H1 (cell line): ENCODE measurements around the gene C12orf43. TPM values are rescaled to one million over a fixed set of nuclear protein-coding genes. Genes with fewer than 3 reads are reported as not detected.

ENCODE experiments used
- CTCF ChIA-PET: fragments of 300-600 bp; sonication (Branson Sonifier 250); formaldehyde crosslinking; loops from one replicate; lab custom pipeline; 2021; ENCODE audit not compliant: partially characterized antibody; lab: Charles Lee
- POLR2A ChIA-PET: fragments of 300-600 bp; sonication (Branson Sonifier 250); formaldehyde crosslinking; loops from one replicate; lab custom pipeline; 2021; ENCODE audit warnings: inconsistent platforms; ENCODE audit not compliant: partially characterized antibody; lab: Charles Lee
- DNase-seq, 2 experiments: peaks; one replicate each; pipeline versions ENCODE4 v3.0.0 to v3.0.0-alpha.2; 2010 to 2022; ENCODE audit warnings: low spot score in 2 of 2, low read depth in 1 of 2, mixed read lengths in 1 of 2
- FAIRE-seq: peaks from 2 replicates; lab custom pipeline; 2011; peaks lifted over from hg19 to GRCh38; lab: Jason Lieb, UNC
- H2AFZ ChIP-seq: 2 replicates; pipeline ENCODE4 v1.8.1; 2012; ENCODE audit warnings: low read length, inconsistent platforms
- H2AK5ac ChIP-seq: 2 replicates; pipeline ENCODE4 v1.6.1; 2013; ENCODE audit warnings: low read depth, low read length
- H2BK120ac ChIP-seq: replicated peaks from 2 replicates; pipeline ENCODE3; 2013; ENCODE audit warnings: low read depth, low read length, inconsistent platforms
- H2BK12ac ChIP-seq: 2 replicates; pipeline ENCODE4 v1.6.1; 2013; ENCODE audit warnings: low read depth, low read length
- H2BK15ac ChIP-seq: 2 replicates; pipeline ENCODE4 v1.6.1; 2013; ENCODE audit warnings: low read length
- H2BK20ac ChIP-seq: 2 replicates; pipeline ENCODE4 v1.6.1; 2013; ENCODE audit warnings: low read length
- H2BK5ac ChIP-seq: 2 replicates; pipeline ENCODE4 v1.6.1; 2013; ENCODE audit warnings: low read depth, low read length
- H3K14ac ChIP-seq: 2 replicates; pipeline ENCODE4 v1.6.1; 2013; ENCODE audit warnings: inconsistent platforms; ENCODE audit not compliant: insufficient read length
- H3K18ac ChIP-seq: 2 replicates; pipeline ENCODE4 v1.6.1; 2013; ENCODE audit warnings: low read length; ENCODE audit errors: extremely low read depth
- H3K23ac ChIP-seq: 2 replicates; pipeline ENCODE4 v1.6.1; 2013; ENCODE audit warnings: inconsistent platforms; ENCODE audit not compliant: insufficient read length
- H3K23me2 ChIP-seq: 2 replicates; pipeline ENCODE4 v1.6.1; 2013; ENCODE audit warnings: low read depth, low read length
- H3K27ac ChIP-seq: 2 replicates; pipeline ENCODE4 v1.6.1; 2011; ENCODE audit warnings: low read depth, low read length, inconsistent platforms
- H3K27me3 ChIP-seq, 4 experiments: replicated peaks in 1 of 4; 1 replicate in 1 of 4; 2 replicates in 3 of 4; pipeline versions ENCODE4 v1.6.1 to v1.8.1; 2011 to 2013; ENCODE audit warnings: low read length in 3 of 4, mild to moderate bottlenecking in 3 of 4, inconsistent platforms in 2 of 4, mixed read lengths in 2 of 4, moderate library complexity in 1 of 4; ENCODE audit not compliant: control insufficient read depth in 3 of 4, insufficient read depth in 3 of 4; ENCODE audit errors: extremely low read depth in 1 of 4
- H3K36me3 ChIP-seq, 4 experiments: 2 replicates each; pipeline versions ENCODE4 v1.6.1 to v1.8.1; 2011 to 2013; ENCODE audit warnings: mild to moderate bottlenecking in 4 of 4, low read length in 3 of 4, moderate library complexity in 2 of 4, control low read depth in 1 of 4, inconsistent platforms in 1 of 4; ENCODE audit not compliant: insufficient read depth in 4 of 4, control insufficient read depth in 2 of 4
- H3K4ac ChIP-seq: replicated peaks from 2 replicates; pipeline ENCODE3; 2013; ENCODE audit warnings: low read length, low read depth, mixed read lengths, inconsistent platforms; ENCODE audit not compliant: insufficient read length
- H3K4me1 ChIP-seq, 4 experiments: replicated peaks in 1 of 4; 1 replicate in 1 of 4; 2 replicates in 3 of 4; pipeline versions ENCODE4 v1.6.1 to v1.8.1; 2011 to 2013; ENCODE audit warnings: low read length in 3 of 4, inconsistent platforms in 2 of 4, mixed read lengths in 1 of 4; ENCODE audit not compliant: insufficient read depth in 4 of 4, control insufficient read depth in 3 of 4
- H3K4me2 ChIP-seq, 2 experiments: 2 replicates each; pipeline versions ENCODE4 v1.6.1 to v1.8.1; 2011 to 2013; ENCODE audit warnings: low read depth in 2 of 2, low read length in 2 of 2, control low read depth in 1 of 2, inconsistent platforms in 1 of 2, mild to moderate bottlenecking in 1 of 2; ENCODE audit not compliant: insufficient read depth in 1 of 2
- H3K4me3 ChIP-seq, 4 experiments: fragments of 200-600, 300-600 bp in 1 of 4; sonication (generic), shearing (Covaris generic), sonication (Bioruptor Twin) in 1 of 4; 2 replicates each; pipeline versions ENCODE4 v1.5.1 to v1.8.1; 2011 to 2016; ENCODE audit warnings: low read length in 4 of 4, low read depth in 3 of 4, control low read depth in 2 of 4, inconsistent platforms in 2 of 4, mild to moderate bottlenecking in 2 of 4, mixed read lengths in 1 of 4, moderate library complexity in 1 of 4; ENCODE audit not compliant: insufficient read depth in 2 of 4; ENCODE audit errors: extremely low read depth in 1 of 4
- H3K56ac ChIP-seq: replicated peaks from 2 replicates; pipeline ENCODE3; 2013; ENCODE audit warnings: low read depth, mild to moderate bottlenecking, mixed read lengths, low read length, inconsistent platforms; ENCODE audit not compliant: insufficient read length
- H3K79me1 ChIP-seq: 2 replicates; pipeline ENCODE4 v1.6.1; 2013; ENCODE audit warnings: low read depth, low read length, control low read depth
- H3K79me2 ChIP-seq, 2 experiments: 2 replicates each; pipeline versions ENCODE4 v1.6.1 to v1.8.1; 2012 to 2013; ENCODE audit warnings: low read length in 2 of 2, mild to moderate bottlenecking in 2 of 2, inconsistent platforms in 1 of 2; ENCODE audit not compliant: insufficient read depth in 2 of 2, control insufficient read depth in 1 of 2
- H3K9ac ChIP-seq, 4 experiments: replicated peaks in 1 of 4; 1 replicate in 1 of 4; 2 replicates in 3 of 4; pipeline versions ENCODE4 v1.6.1 to v1.8.1; 2011 to 2013; ENCODE audit warnings: low read depth in 3 of 4, low read length in 3 of 4, control low read depth in 2 of 4, mild to moderate bottlenecking in 2 of 4, moderate library complexity in 2 of 4, inconsistent platforms in 1 of 4; ENCODE audit errors: extremely low read depth in 1 of 4
- H3K9me3 ChIP-seq, 2 experiments: 2 replicates each; pipeline versions ENCODE4 v1.6.1 to v1.8.1; 2012 to 2013; ENCODE audit warnings: mild to moderate bottlenecking in 2 of 2, moderate library complexity in 2 of 2, control low read depth in 1 of 2, inconsistent platforms in 1 of 2, low read depth in 1 of 2, low read length in 1 of 2, mixed read lengths in 1 of 2; ENCODE audit not compliant: insufficient read depth in 2 of 2
- H4K20me1 ChIP-seq, 2 experiments: replicated peaks in 1 of 2; 2 replicates each; pipeline versions ENCODE3 to v1.8.1; 2011 to 2013; ENCODE audit warnings: inconsistent platforms in 2 of 2, low read length in 2 of 2, mild to moderate bottlenecking in 1 of 2; ENCODE audit not compliant: insufficient read depth in 2 of 2, control insufficient read depth in 1 of 2
- H4K5ac ChIP-seq: 2 replicates; pipeline ENCODE4 v1.6.1; 2013; ENCODE audit warnings: low read length, low read depth, mixed read lengths, inconsistent platforms; ENCODE audit not compliant: insufficient read length
- H4K8ac ChIP-seq: 2 replicates; pipeline ENCODE4 v1.8.0; 2013; ENCODE audit warnings: mild to moderate bottlenecking, moderate library complexity, low read length, inconsistent platforms; ENCODE audit not compliant: insufficient read depth; ENCODE audit errors: extremely low read depth
- H4K91ac ChIP-seq: replicated peaks from 2 replicates; pipeline ENCODE3; 2013; ENCODE audit warnings: low read length, mixed read lengths, inconsistent platforms; ENCODE audit not compliant: insufficient read length
- CBX8 ChIP-seq: fragments of 300-800, 300-1000 bp; sonication (generic); IDR thresholded peaks from 2 replicates; pipeline ENCODE4 v1.7.1; 2016; ENCODE audit warnings: low read depth, low read length, borderline replicate concordance
- CREB1 ChIP-seq: IDR thresholded peaks from 2 replicates; pipeline ENCODE4 v1.6.1; 2012; ENCODE audit warnings: inconsistent platforms
- CTBP2 ChIP-seq: IDR thresholded peaks from 2 replicates; pipeline ENCODE4 v1.7.0; 2011; ENCODE audit warnings: borderline replicate concordance, mild to moderate bottlenecking, moderate library complexity, mixed read lengths, low read length; ENCODE audit not compliant: insufficient read depth, insufficient read length
- JUND ChIP-seq: IDR thresholded peaks from 2 replicates; pipeline ENCODE4 v1.6.1; 2011; ENCODE audit warnings: mild to moderate bottlenecking, improper control_type of control experiment, low read length
- KDM4A ChIP-seq: IDR thresholded peaks from one replicate; pipeline ENCODE4 v1.7.1; 2012; ENCODE audit warnings: low read depth, mild to moderate bottlenecking, moderate library complexity, low read length, inconsistent platforms; ENCODE audit not compliant: severe bottlenecking
- PHF8 ChIP-seq: fragments of 200-600 bp; sonication (generic); conservative IDR thresholded peaks from 2 replicates; pipeline ENCODE4 v1.7.1; 2012; ENCODE audit warnings: low read depth, mild to moderate bottlenecking, inconsistent platforms, low read length, moderate library complexity
- SAP30 ChIP-seq: fragments of 300-600 bp; sonication (generic); IDR thresholded peaks from 2 replicates; pipeline ENCODE4 v1.7.1; 2012; ENCODE audit warnings: low read length, moderate library complexity, mild to moderate bottlenecking, inconsistent platforms; ENCODE audit not compliant: insufficient read depth, insufficient replicate concordance
- TAF7 ChIP-seq: optimal IDR thresholded peaks from 2 replicates; pipeline ENCODE3; 2011; ENCODE audit warnings: low read depth, mild to moderate bottlenecking, inconsistent platforms, low read length, moderate library complexity, borderline replicate concordance
- YY1 ChIP-seq: IDR thresholded peaks from 2 replicates; pipeline ENCODE4 v1.6.1; 2011; ENCODE audit warnings: low read depth, mild to moderate bottlenecking, low read length
- WGBS, 2 experiments: shearing (Covaris generic) in 1 of 2; methylation state at CpG; one replicate each; pipeline versions ENCODE4 v1.1.6 to v1.1.7; 2013 to 2015; ENCODE audit warnings: low lambda C conversion rate in 2 of 2, mixed read lengths in 2 of 2, inconsistent platforms in 1 of 2, low coverage in 1 of 2, missing lambda C conversion rate in 1 of 2; ENCODE audit not compliant: insufficient replicate concordance in 2 of 2, insufficient coverage in 1 of 2, insufficient read length in 1 of 2; ENCODE audit errors: extremely low coverage in 1 of 2, missing lambda C conversion rate in 1 of 2; 5-methylcytosine and 5-hydroxymethylcytosine counted together
- polyA plus RNA-seq, 7 experiments: library from polyadenylated mRNA; depleted of rRNA in 3 of 7; stranded (reverse) in 5 of 7; unstranded in 2 of 7; fragments of >200 nt in 5 of 7; fragments of 200-250 nt in 2 of 7; gene quantifications; 1 replicate in 5 of 7; 2 replicates in 1 of 7; 4 replicates in 1 of 7; pipeline versions ENCODE4 v1.2.1 to v1.2.3, GENCODE V29; 2011 to 2013; ENCODE audit warnings: missing spikeins in 2 of 7, mixed read lengths in 2 of 7
- total RNA-seq: library from RNA; stranded (reverse); fragmentation: NEBNext Ultra II Directional; extraction: Animal tissue kit (Norgen Biotek cat#: 25700); gene quantifications from 2 replicates; pipeline ENCODE4 v1.2.1, GENCODE V29; 2021
- TF ChIP-seq, protein P1 (sequence below), 3 experiments: IDR thresholded peaks; 1 replicate in 2 of 3; 2 replicates in 1 of 3; pipeline versions ENCODE4 v1.5.1 to v1.6.1; 2011; ENCODE audit warnings: low read length in 3 of 3, mild to moderate bottlenecking in 3 of 3, inconsistent platforms in 2 of 3, low read depth in 1 of 3, moderate library complexity in 1 of 3; ENCODE audit not compliant: insufficient read depth in 1 of 3; ENCODE audit errors: control extremely low read depth in 1 of 3

Gene C12orf43
- total and polyA plus RNA-seq, 2 of the 8 experiments (the other 6 are each of a cell fraction or from before 2014, with no cell fraction given): 9.2 to 22.3 TPM

GRCh38 chr12:120990487-120991055 is 25.7 kb downstream of the C12orf43 start:
- no peak for FAIRE-seq
- no peak for TF ChIP-seq CBX8
- TF ChIP-seq KDM4A: no peak
- no peak for TF ChIP-seq SAP30
- no peak for TF ChIP-seq TAF7
- TF ChIP-seq YY1: no peak
- no peak for TF ChIP-seq JUND
- TF ChIP-seq CREB1: no peak
- TF ChIP-seq, protein P1, sequence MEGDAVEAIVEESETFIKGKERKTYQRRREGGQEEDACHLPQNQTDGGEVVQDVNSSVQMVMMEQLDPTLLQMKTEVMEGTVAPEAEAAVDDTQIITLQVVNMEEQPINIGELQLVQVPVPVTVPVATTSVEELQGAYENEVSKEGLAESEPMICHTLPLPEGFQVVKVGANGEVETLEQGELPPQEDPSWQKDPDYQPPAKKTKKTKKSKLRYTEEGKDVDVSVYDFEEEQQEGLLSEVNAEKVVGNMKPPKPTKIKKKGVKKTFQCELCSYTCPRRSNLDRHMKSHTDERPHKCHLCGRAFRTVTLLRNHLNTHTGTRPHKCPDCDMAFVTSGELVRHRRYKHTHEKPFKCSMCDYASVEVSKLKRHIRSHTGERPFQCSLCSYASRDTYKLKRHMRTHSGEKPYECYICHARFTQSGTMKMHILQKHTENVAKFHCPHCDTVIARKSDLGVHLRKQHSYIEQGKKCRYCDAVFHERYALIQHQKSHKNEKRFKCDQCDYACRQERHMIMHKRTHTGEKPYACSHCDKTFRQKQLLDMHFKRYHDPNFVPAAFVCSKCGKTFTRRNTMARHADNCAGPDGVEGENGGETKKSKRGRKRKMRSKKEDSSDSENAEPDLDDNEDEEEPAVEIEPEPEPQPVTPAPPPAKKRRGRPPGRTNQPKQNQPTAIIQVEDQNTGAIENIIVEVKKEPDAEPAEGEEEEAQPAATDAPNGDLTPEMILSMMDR (IDR thresholded peaks at IDR 0.05; ENCODE audit: control extremely low read depth in 1 of 3, insufficient read depth in 1 of 3, low read depth in 1 of 3, low read length in 3 of 3): no peak
- no peak for TF ChIP-seq PHF8
- no peak for TF ChIP-seq CTBP2

More at GRCh38 chr12:120990487-120991055, 25.7 kb downstream of the C12orf43 start:
- H3K23ac ChIP-seq: no peak overlapping the region
- no peaks in the 10 kb centered on the region for H3K36me3 ChIP-seq
- H4K20me1 ChIP-seq: peaks cover 0 to 2% of the 10 kb centered on the region in 2 experiments
- H4K5ac ChIP-seq: no peak overlapping the region
- no peak overlapping the region for H2AK5ac ChIP-seq
- H3K27me3 ChIP-seq: no peaks in the 10 kb centered on the region
- H3K56ac ChIP-seq: no peak overlapping the region
- no peak overlapping the region for H2BK20ac ChIP-seq
- no peak overlapping the region for H2BK12ac ChIP-seq
- H3K79me2 ChIP-seq: no peaks in the 10 kb centered on the region
- no peak overlapping the region for H3K4ac ChIP-seq
- H3K4me1 ChIP-seq: no peaks in the 10 kb centered on the region
- CTCF ChIA-PET: interaction anchor here (3.8 kb wide), 1 partner anchor 14 kb away, joined by 40 read pairs; no protein-coding TSS in a partner anchor
- no peak overlapping the region for H3K18ac ChIP-seq
- peaks cover 22% of the 10 kb centered on the region; the same call in 1 of the 2 replicates for H3K23me2 ChIP-seq
- no peak overlapping the region for H3K14ac ChIP-seq
- H3K27ac ChIP-seq: no peak overlapping the region
- H3K4me2 ChIP-seq: no peak overlapping the region
- no peak overlapping the region for H2BK15ac ChIP-seq
- no peak overlapping the region for H3K4me3 ChIP-seq
- DNase-seq: no peak
- POLR2A ChIA-PET: interaction anchor here (1.6 to 2.0 kb wide), 2 partner anchors 7 to 8 kb away, joined by 4 to 7 read pairs; no protein-coding TSS in a partner anchor
- H2AFZ ChIP-seq: no peak overlapping the region
- H3K79me1 ChIP-seq: no peaks in the 10 kb centered on the region
- no peaks in the 10 kb centered on the region for H3K9me3 ChIP-seq
- H4K8ac ChIP-seq: no peak overlapping the region
- H3K9ac ChIP-seq: no peak overlapping the region
- 83% methylated on average over 2 of the region's 2 CpGs; no CpG with 5 or more reads in 1 of the 2 experiments for WGBS, 2 experiments
- H2BK120ac ChIP-seq: no peak overlapping the region
- no peak overlapping the region for H4K91ac ChIP-seq
- no peak overlapping the region for H2BK5ac ChIP-seq
